GM12878 (cell line): Measurements from ENCODE around the gene BPIFB3. TPM values are rescaled to one million over a fixed set of nuclear protein-coding genes. Genes with fewer than 3 reads are reported as not detected.

ENCODE experiments used
- ATAC-seq: fragments of 200-7000 bp; cut with Tn5 transposase; 3 replicates; pipeline ENCODE4 v1.9.1; 2020; ENCODE audit warnings: mild to moderate bottlenecking, moderate library complexity
- BruUV-seq: library from RNA; stranded (reverse); fragments of 400-500 nt; replicated peaks from 2 replicates; lab custom pipeline; 2021; lab: Mats Ljungman, UMichigan
- CTCF ChIA-PET: fragments of 300-600 bp; sonication (Branson Sonifier 250); formaldehyde crosslinking; extraction: SDS; loops from one replicate; lab custom pipeline; 2021; ENCODE audit warnings: inconsistent platforms; lab: Yijun Ruan, JAX
- POLR2A ChIA-PET: fragments of 350-600 bp; formaldehyde crosslinking; extraction: SDS; loops from one replicate; lab custom pipeline; 2021; ENCODE audit warnings: inconsistent platforms; lab: Charles Lee
- RAD21 ChIA-PET: fragments of 300-600 bp; sonication (Branson Sonifier 250); formaldehyde crosslinking; loops from one replicate; lab custom pipeline; 2023; ENCODE audit warnings: antibody characterized with exemption; ENCODE audit not compliant: unreplicated experiment; lab: Charles Lee
- SMC1A ChIA-PET: fragments of 300-600 bp; sonication (Branson Sonifier 250); formaldehyde crosslinking; loops from one replicate; lab custom pipeline; 2023; ENCODE audit not compliant: unreplicated experiment, uncharacterized antibody; lab: Charles Lee
- DNase-seq: peaks from one replicate; pipeline ENCODE4 v3.0.0-alpha.2; 2011; ENCODE audit warnings: low read depth, low spot score
- FAIRE-seq: peaks from 3 replicates; lab custom pipeline; 2011; peaks lifted over from hg19 to GRCh38; lab: Jason Lieb, UNC
- H2AFZ ChIP-seq: 2 replicates; pipeline ENCODE4 v1.6.0; 2011; ENCODE audit warnings: low read depth, low read length, control low read depth; ENCODE audit not compliant: control insufficient read depth
- H3K27ac ChIP-seq: 2 replicates; pipeline ENCODE4 v1.5.1; 2011; ENCODE audit warnings: control low read depth; ENCODE audit not compliant: control insufficient read depth, insufficient read depth
- H3K27me3 ChIP-seq, 2 experiments: replicated peaks in 1 of 2; 2 replicates each; pipeline versions ENCODE4 v1.6.0 to v1.6.1; 2011; ENCODE audit warnings: low read length in 1 of 2; ENCODE audit not compliant: control insufficient read depth in 2 of 2, insufficient read depth in 2 of 2
- H3K36me3 ChIP-seq, 2 experiments: 2 replicates each; pipeline ENCODE4 v1.5.1; 2011; ENCODE audit warnings: low read length in 1 of 2; ENCODE audit not compliant: control insufficient read depth in 2 of 2, insufficient read depth in 2 of 2
- H3K4me1 ChIP-seq: 2 replicates; pipeline ENCODE4 v1.6.1; 2011; ENCODE audit warnings: mild to moderate bottlenecking, low read length, moderate library complexity, mixed read lengths; ENCODE audit not compliant: control insufficient read depth, insufficient read depth
- H3K4me2 ChIP-seq: 2 replicates; pipeline ENCODE4 v1.6.0; 2011; ENCODE audit warnings: control low read depth; ENCODE audit not compliant: control insufficient read depth, insufficient read depth
- H3K4me3 ChIP-seq: fragments of 200-600 bp; sonication (generic); 2 replicates; pipeline ENCODE4 v1.5.1; 2016
- H3K79me2 ChIP-seq: 2 replicates; pipeline ENCODE4 v1.6.0; 2011; ENCODE audit warnings: low read length; ENCODE audit not compliant: control insufficient read depth, insufficient read depth
- H3K9ac ChIP-seq: 2 replicates; pipeline ENCODE4 v1.8.0; 2011; ENCODE audit warnings: low read length, control low read depth, mixed read lengths; ENCODE audit not compliant: control insufficient read depth, insufficient read depth
- H3K9me3 ChIP-seq: replicated peaks from 3 replicates; pipeline ENCODE4 v1.5.1; 2011; ENCODE audit warnings: mild to moderate bottlenecking, low read length; ENCODE audit not compliant: control insufficient read depth, insufficient read depth
- H4K20me1 ChIP-seq: 2 replicates; pipeline ENCODE4 v1.6.0; 2011; ENCODE audit not compliant: control insufficient read depth, insufficient read depth
- CHD4 ChIP-seq: fragments of 200-600 bp; sonication (generic); IDR thresholded peaks from 2 replicates; pipeline ENCODE4 v1.6.1; 2016; ENCODE audit warnings: mild to moderate bottlenecking
- HDAC2 ChIP-seq: fragments of 200-600 bp; sonication (generic); IDR thresholded peaks from 2 replicates; pipeline ENCODE4 v1.6.1; 2017
- KAT2A ChIP-seq: conservative IDR thresholded peaks from 2 replicates; pipeline ENCODE4 v1.6.1; 2011; ENCODE audit warnings: low read depth, low read length; ENCODE audit not compliant: control insufficient read depth
- SKIL ChIP-seq: fragments of 450-650 bp; IDR thresholded peaks from 2 replicates; pipeline ENCODE4 v1.6.1; 2017; ENCODE audit warnings: mild to moderate bottlenecking, low read depth, inconsistent platforms; ENCODE audit not compliant: poor library complexity, severe bottlenecking
- SMAD5 ChIP-seq: IDR thresholded peaks from 2 replicates; pipeline ENCODE4 v1.6.1; 2016; ENCODE audit warnings: antibody characterized with exemption, low read depth
- SUPT20H ChIP-seq: IDR thresholded peaks from 2 replicates; pipeline ENCODE4 v1.6.1; 2011; ENCODE audit warnings: low read depth, mild to moderate bottlenecking, low read length, moderate library complexity, borderline replicate concordance; ENCODE audit not compliant: control insufficient read depth
- ZNF274 ChIP-seq: IDR thresholded peaks from one replicate; pipeline ENCODE4 v1.8.0; 2011; ENCODE audit not compliant: insufficient read length, insufficient read depth
- WGBS: methylation state at CpG from one replicate; pipeline ENCODE4 v1.1.6; 2016; ENCODE audit warnings: low lambda C conversion rate; ENCODE audit not compliant: insufficient replicate concordance, insufficient coverage; ENCODE audit errors: missing lambda C conversion rate; 5-methylcytosine and 5-hydroxymethylcytosine counted together
- in situ Hi-C: fragments of 300-500 bp; cut with MboI; formaldehyde crosslinking; loops from 9 replicates; pipeline ENCODE4 v1.14.3; 2018; ENCODE audit warnings: mixed read lengths
- intact Hi-C: fragments of 100-400 bp; cut with micrococcal nuclease; formaldehyde crosslinking; loops from one replicate; pipeline ENCODE4 v1.14.2; 2022; ENCODE audit not compliant: unreplicated experiment
- polyA plus RNA-seq, 11 experiments: library from polyadenylated mRNA; depleted of rRNA in 4 of 11; unstranded in 6 of 11; stranded (reverse) in 5 of 11; fragments of >200 nt; fragmentation: Nextera tagmentation in 4 of 11; fragmentation: Illumina TruSeq in 1 of 11; extraction: Ambion mirVana in 4 of 11; extraction: Trizol in 1 of 11; gene quantifications; 1 replicate in 1 of 11; 2 replicates in 10 of 11; pipeline versions ENCODE4 v1.2.1 to v1.2.3, GENCODE V29; 2011 to 2016; ENCODE audit warnings: inconsistent platforms in 2 of 11, missing spikeins in 2 of 11, low read depth in 1 of 11
- total RNA-seq, 4 experiments: library from RNA; depleted of rRNA in 3 of 4; stranded (reverse); fragments of >200 nt in 3 of 4; fragmentation: Illumina TruSeq in 1 of 4; extraction: Trizol in 1 of 4; gene quantifications; 2 replicates each; pipeline versions ENCODE4 v1.2.1 to v1.2.3, GENCODE V29; 2013 to 2021

Gene BPIFB3
- total and polyA plus RNA-seq, 10 of the 15 experiments (the other 5 are each of a cell fraction or from before 2014, with no cell fraction given) = not detected

- Histone ChIP-seq H2AFZ (no peak overlapping the region), H3K79me2 (no peaks in the 10 kb centered on the region), H4K20me1 (no peaks in the 10 kb centered on the region), H3K4me2 (no peak overlapping the region), H3K4me3 (no peak overlapping the region), H3K27ac (no peak overlapping the region), H3K4me1 (no peaks in the 10 kb centered on the region), H3K9ac (no peak overlapping the region), H3K27me3 (peaks cover 0 to 3% of the 10 kb centered on the region in 2 experiments; a peak in 2 of 4 replicates), H3K36me3 (no peaks in the 10 kb centered on the region), H3K9me3 (no peaks in the 10 kb centered on the region)
- BruUV-seq = no TSS peak
- in situ Hi-C loops = no loop called here
- ChIA-PET POLR2A (no interaction called here), SMC1A (no interaction called here), RAD21 (no interaction called here), CTCF (no interaction called here)
- DNase-seq = no peak
- FAIRE-seq = no peak
- no peak for ATAC-seq
- TF ChIP-seq SUPT20H (no peak), KAT2A (no peak), ZNF274 (no peak), CHD4 (no peak), SKIL (no peak), SMAD5 (no peak), HDAC2 (no peak)
- WGBS = 43% methylated on average over 10 of the region's 15 CpGs
- intact Hi-C loops = no loop called here
These were observed 31.0 kb downstream of the BPIFB3 start for GRCh38 chr20:33084722-33085121.
